Uterus (tissue), 4 donors: ENCODE data around the gene GJA4. TPM values are rescaled to one million over a fixed set of nuclear protein-coding genes. Genes with fewer than 3 reads are reported as not detected.
"Not testable (repeated sequence)": the region's sequence is repeated elsewhere in the genome, so short reads cannot be mapped to it uniquely, and the experiment has no call there.

Experiments
- DNase-seq, 2 donors: peaks; one replicate each; pipeline ENCODE4 v3.0.0-alpha.2; 2019 to 2020
- H3K27ac ChIP-seq, 2 donors: fragments of 200-600 bp; sonication (generic); 1 replicate in 1 of 2; 2 replicates in 1 of 2; pipeline ENCODE4 v1.5.1; 2016 to 2018
- H3K27me3 ChIP-seq, 2 donors: fragments of 200-600 bp; sonication (generic); one replicate each; pipeline ENCODE4 v1.5.1; 2018 to 2019; ENCODE audit warnings: control low read depth in 1 of 2
- H3K36me3 ChIP-seq, 2 donors: fragments of 200-600 bp; sonication (generic); one replicate each; pipeline ENCODE4 v1.5.1; 2019; ENCODE audit warnings: control low read depth in 1 of 2
- H3K4me1 ChIP-seq, 2 donors: fragments of 200-600 bp; sonication (generic); one replicate each; pipeline ENCODE4 v1.5.1; 2018 to 2019; ENCODE audit warnings: control low read depth in 1 of 2
- H3K4me3 ChIP-seq, 2 donors: fragments of 200-600 bp; sonication (generic); 1 replicate in 1 of 2; 2 replicates in 1 of 2; pipeline ENCODE4 v1.5.1; 2018 to 2019; ENCODE audit warnings: mild to moderate bottlenecking in 1 of 2
- H3K9me3 ChIP-seq, 2 donors: fragments of 200-600 bp; sonication (generic); one replicate each; pipeline ENCODE4 v1.5.1; 2019; ENCODE audit warnings: control low read depth in 1 of 2
- POLR2A ChIP-seq, 2 donors: fragments of 450-650 bp; IDR thresholded peaks; one replicate each; pipeline ENCODE4 v1.6.1; 2016; ENCODE audit warnings: antibody characterized with exemption in 2 of 2, mild to moderate bottlenecking in 1 of 2, moderate library complexity in 1 of 2
- intact Hi-C: fragments of 100-400 bp; cut with DNase I; formaldehyde crosslinking; loops from one replicate; pipeline ENCODE4 v1.15.1; 2023; ENCODE audit warnings: low total_unique reads
- total RNA-seq, 4 donors: library from RNA; depleted of rRNA in 3 of 4; stranded (reverse); fragments of >200 nt in 3 of 4; gene quantifications; one replicate each; pipeline versions ENCODE4 v1.1.0 to v1.2.4, GENCODE V29; 2014 to 2023
- TF ChIP-seq, protein P1 (sequence below), 4 experiments: fragments of 200-600 bp in 2 of 4; fragments of 450-650 bp in 2 of 4; sonication (generic) in 2 of 4; IDR thresholded peaks; one replicate each; pipeline ENCODE4 v1.5.1; 2016 to 2019; ENCODE audit warnings: antibody characterized with exemption in 4 of 4, mild to moderate bottlenecking in 2 of 4, moderate library complexity in 1 of 4
- donor health status: DM: yes; HTN: yes; CAD: no.

GJA4 gene
- total RNA-seq, 4 donors from 2014 or later = 2.9 to 32.8 (median 23.9) TPM

DNA sequence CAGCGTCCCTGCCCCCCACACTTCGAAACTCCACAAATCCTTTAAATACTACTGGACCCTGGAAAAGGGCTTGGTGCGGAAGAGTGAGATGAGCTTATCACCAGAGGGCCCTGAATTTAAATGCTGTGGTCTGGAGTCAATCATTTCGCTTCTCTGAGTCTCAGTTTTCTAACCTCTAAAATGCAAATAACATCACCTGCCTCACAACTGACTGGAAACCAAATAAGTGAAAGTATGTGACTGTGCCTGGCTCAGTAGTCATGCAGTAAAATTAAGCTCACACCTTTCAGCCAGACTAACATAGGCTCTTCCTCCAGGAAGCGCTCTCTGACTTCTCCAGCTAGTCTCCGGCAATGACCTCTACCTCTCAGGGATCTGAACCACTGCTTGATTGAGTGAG, 4.2 kb downstream of the GJA4 start:
- no peaks in the 10 kb centered on the region for H3K27me3 ChIP-seq
- TF ChIP-seq POLR2A (IDR thresholded peaks at IDR 0.05) = no peak
- TF ChIP-seq, protein P1, sequence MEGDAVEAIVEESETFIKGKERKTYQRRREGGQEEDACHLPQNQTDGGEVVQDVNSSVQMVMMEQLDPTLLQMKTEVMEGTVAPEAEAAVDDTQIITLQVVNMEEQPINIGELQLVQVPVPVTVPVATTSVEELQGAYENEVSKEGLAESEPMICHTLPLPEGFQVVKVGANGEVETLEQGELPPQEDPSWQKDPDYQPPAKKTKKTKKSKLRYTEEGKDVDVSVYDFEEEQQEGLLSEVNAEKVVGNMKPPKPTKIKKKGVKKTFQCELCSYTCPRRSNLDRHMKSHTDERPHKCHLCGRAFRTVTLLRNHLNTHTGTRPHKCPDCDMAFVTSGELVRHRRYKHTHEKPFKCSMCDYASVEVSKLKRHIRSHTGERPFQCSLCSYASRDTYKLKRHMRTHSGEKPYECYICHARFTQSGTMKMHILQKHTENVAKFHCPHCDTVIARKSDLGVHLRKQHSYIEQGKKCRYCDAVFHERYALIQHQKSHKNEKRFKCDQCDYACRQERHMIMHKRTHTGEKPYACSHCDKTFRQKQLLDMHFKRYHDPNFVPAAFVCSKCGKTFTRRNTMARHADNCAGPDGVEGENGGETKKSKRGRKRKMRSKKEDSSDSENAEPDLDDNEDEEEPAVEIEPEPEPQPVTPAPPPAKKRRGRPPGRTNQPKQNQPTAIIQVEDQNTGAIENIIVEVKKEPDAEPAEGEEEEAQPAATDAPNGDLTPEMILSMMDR (IDR thresholded peaks at IDR 0.05) = no peak
- no peaks in the 10 kb centered on the region for H3K9me3 ChIP-seq
- DNase-seq = no peak
- H3K4me1 ChIP-seq = no peaks in the 10 kb centered on the region
- H3K27ac ChIP-seq = peak overlapping the region in 1 of 2 donors; percentile 77
- no peak overlapping the region for H3K4me3 ChIP-seq
- no peaks in the 10 kb centered on the region for H3K36me3 ChIP-seq
- intact Hi-C loops = no loop called here

GRCh38 chr1:34800214-34800613, 7.4 kb downstream of the GJA4 start:
- Histone ChIP-seq H3K36me3 (no peaks in the 10 kb centered on the region), H3K4me3 (no peak overlapping the region), H3K27me3 (no peaks in the 10 kb centered on the region), H3K27ac (peak overlapping the region in 1 of 2 donors; percentile 41), H3K9me3 (no peaks in the 10 kb centered on the region), H3K4me1 (no peaks in the 10 kb centered on the region)
- DNase-seq = no peak
- intact Hi-C loops = no loop called here
- TF ChIP-seq POLR2A (IDR thresholded peaks at IDR 0.05) = no peak
- TF ChIP-seq, protein P1 (IDR thresholded peaks at IDR 0.05) = no peak

DNA sequence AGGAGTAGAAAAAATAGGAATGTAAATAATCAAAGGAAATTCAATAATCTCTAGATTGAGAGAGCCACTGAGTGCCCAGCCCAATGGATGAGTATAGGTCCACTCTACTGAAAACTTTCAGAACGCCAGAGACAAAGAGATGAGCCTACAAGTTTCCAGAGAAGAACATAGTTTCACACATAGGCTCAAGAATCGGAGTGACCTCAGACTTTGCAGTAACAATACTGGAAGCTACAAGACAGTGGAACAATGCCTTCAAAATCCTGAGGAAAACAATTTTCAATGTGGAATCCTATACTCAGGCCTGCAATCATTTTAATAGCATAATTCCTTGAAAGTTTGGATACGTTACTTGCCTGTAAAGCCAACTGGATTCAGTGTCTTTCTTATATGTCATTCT, 11.0 kb downstream of the GJA4 start:
- Histone ChIP-seq H3K27me3 (no peaks in the 10 kb centered on the region), H3K36me3 (no peaks in the 10 kb centered on the region), H3K9me3 (no peaks in the 10 kb centered on the region), H3K4me1 (no peaks in the 10 kb centered on the region), H3K4me3 (no peak overlapping the region), H3K27ac (no peak overlapping the region)
- TF ChIP-seq, protein P1 (IDR thresholded peaks at IDR 0.05) = no peak
- TF ChIP-seq POLR2A (IDR thresholded peaks at IDR 0.05) = no peak
- no peak for DNase-seq
- intact Hi-C loops = no loop called here

DNA sequence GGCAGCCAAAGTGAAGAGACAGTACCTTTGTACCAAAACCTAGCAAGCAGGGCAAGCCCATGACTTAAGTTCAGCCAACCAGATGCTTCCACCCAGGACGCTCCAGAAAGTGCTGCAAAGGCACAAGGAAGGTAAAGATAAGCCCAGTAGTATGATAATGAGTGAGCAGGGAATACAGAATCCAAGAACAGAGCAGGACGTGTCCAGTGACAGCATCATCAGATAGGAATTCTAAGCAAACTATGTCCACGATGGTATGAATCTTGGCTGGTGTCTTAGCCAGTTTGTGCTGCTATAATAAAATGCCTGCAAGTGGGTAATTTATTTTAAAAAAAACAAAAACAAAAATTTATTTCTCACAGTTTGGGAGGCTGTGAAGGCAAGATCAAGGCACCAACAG, 13.6 kb downstream of the GJA4 start:
- Histone ChIP-seq H3K27me3 (no peaks in the 10 kb centered on the region), H3K9me3 (no peaks in the 10 kb centered on the region), H3K27ac (no peak overlapping the region), H3K4me3 (no peak overlapping the region), H3K36me3 (no peaks in the 10 kb centered on the region), H3K4me1 (no peaks in the 10 kb centered on the region)
- no peak for TF ChIP-seq POLR2A (IDR thresholded peaks at IDR 0.05)
- TF ChIP-seq, protein P1 (IDR thresholded peaks at IDR 0.05) = no peak
- intact Hi-C loops = no loop called here
- DNase-seq = no peak

- DNase-seq = no peak
- no peak overlapping the region for H3K27ac ChIP-seq
- H3K36me3 ChIP-seq = no peaks in the 10 kb centered on the region
- TF ChIP-seq, protein P1 (IDR thresholded peaks at IDR 0.05) = no peak
- no peak for TF ChIP-seq POLR2A (IDR thresholded peaks at IDR 0.05)
- no peaks in the 10 kb centered on the region for H3K9me3 ChIP-seq
- intact Hi-C loops = no loop called here
- no peaks in the 10 kb centered on the region for H3K4me1 ChIP-seq
- no peak overlapping the region for H3K4me3 ChIP-seq
- H3K27me3 ChIP-seq = no peaks in the 10 kb centered on the region
These were observed 15.4 kb downstream of the GJA4 start for GRCh38 chr1:34808051-34808810.

DNA sequence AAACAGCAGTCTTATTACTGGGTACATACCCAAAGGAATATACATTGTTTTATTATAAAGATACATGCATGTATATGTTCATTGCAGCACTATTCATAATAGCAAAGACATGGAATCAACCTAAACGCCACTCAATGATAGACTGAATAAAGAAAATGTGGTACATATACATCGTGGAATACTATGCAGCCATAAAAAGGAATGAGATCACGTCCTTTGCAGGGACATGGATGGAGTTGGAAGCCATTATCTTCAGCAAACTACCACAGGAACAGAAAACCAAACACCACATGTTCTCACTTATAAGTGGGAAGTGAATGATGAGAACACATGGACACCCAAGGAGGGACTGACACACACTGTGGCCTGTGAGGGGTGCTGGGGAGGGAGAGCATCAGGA, 18.0 kb downstream of the GJA4 start:
- H3K27ac ChIP-seq, H3K9me3 ChIP-seq, H3K27me3 ChIP-seq, H3K4me3 ChIP-seq, DNase-seq, H3K4me1 ChIP-seq, H3K36me3 ChIP-seq, intact Hi-C loops: not testable (repeated sequence)
